ENCODE measurements around the gene SLF2.
A peak's percentile ranks its signal among the peaks of the same experiment; 100 is the strongest.

Gene SLF2

GRCh38 chr10:101013365-101013825 lies 100.6 kb downstream of the SLF2 start:
- no peak for TF ChIP-seq CTCF (IDR thresholded peaks at IDR 0.05; ENCODE audit: low read depth, low read length)

DNA sequence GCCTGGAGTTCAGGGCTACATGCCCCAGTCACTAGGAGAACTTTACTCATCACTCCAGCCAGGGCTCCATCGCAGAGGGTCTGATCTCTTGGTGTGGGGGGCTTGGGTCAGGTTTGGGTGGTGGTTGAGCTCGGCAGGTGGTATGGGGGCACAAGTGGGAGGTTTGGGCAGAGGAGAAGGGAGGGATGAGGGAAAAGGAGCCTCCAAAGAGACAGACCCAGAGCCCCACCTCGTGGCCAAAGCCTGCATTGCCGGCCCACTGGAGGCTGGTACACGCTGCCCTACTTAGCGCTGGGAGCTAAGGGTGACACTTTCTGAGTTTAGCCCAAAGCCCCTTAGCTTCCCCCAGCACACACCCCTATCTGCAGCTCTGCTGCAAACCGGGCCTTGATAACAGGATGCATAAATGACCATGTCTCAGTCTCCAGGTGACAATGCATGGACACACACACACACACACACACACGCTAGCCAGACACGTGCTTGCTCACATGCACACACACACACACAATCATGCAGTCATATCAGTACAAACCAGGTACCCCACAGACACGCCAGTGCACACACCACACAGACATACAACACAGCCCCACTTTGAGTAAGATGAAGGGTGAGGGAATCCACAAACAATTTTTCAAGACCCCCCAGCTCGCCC lies 101.6 kb downstream of the SLF2 start:
- DNase-seq (ENCODE audit: extremely low read depth, low read depth): no peak
- TF ChIP-seq CTCF (IDR thresholded peaks at IDR 0.05; ENCODE audit: low read depth, low read length): peak; percentile 97

More at GRCh38 chr10:101013365-101013825, 100.6 kb downstream of the SLF2 start:
- DNase-seq (ENCODE audit: extremely low read depth, low read depth): no peak

Data from AG09319 (cell line).